Body of pancreas (tissue), 4 donors: ENCODE measurements around the gene MRPS18B. TPM values are rescaled to one million over a fixed set of nuclear protein-coding genes. Genes with fewer than 3 reads are reported as not detected.
A peak's percentile ranks its signal among the peaks of the same experiment; 100 is the strongest.
"Not testable (repeated sequence)": the region's sequence is repeated elsewhere in the genome, so short reads cannot be mapped to it uniquely, and the experiment has no call there.

Experiments
- ATAC-seq: fragments of 150-250 bp; one replicate; pipeline ENCODE4 v1.9.1; 2016
- DNase-seq, 4 donors: peaks; one replicate each; pipeline ENCODE4 v3.0.0-alpha.2; 2019
- H3K27ac ChIP-seq, 4 donors: fragments of 200-600 bp; sonication (generic); 1 replicate in 3 of 4; 2 replicates in 1 of 4; pipeline versions ENCODE4 v1.5.1 to v1.6.1; 2016 to 2019; ENCODE audit warnings: mild to moderate bottlenecking in 1 of 4, mixed read lengths in 1 of 4, moderate library complexity in 1 of 4
- H3K27me3 ChIP-seq, 2 donors: fragments of 200-600 bp; sonication (generic); one replicate each; pipeline ENCODE4 v1.6.0; 2016; ENCODE audit warnings: mild to moderate bottlenecking in 1 of 2
- H3K36me3 ChIP-seq, 2 donors: fragments of 200-600 bp; sonication (generic); replicated peaks in 1 of 2; 2 replicates each; pipeline ENCODE4 v1.5.1; 2016; ENCODE audit warnings: low read depth in 2 of 2; ENCODE audit not compliant: insufficient read depth in 1 of 2
- H3K4me1 ChIP-seq: fragments of 200-600 bp; sonication (generic); one replicate; pipeline ENCODE4 v1.6.0; 2016
- H3K4me3 ChIP-seq, 2 donors: fragments of 200-600 bp; sonication (generic); 1 replicate in 1 of 2; 2 replicates in 1 of 2; pipeline ENCODE4 v1.5.1; 2016 to 2019
- H3K9me3 ChIP-seq, 3 donors: fragments of 200-600 bp; sonication (generic); 1 replicate in 2 of 3; 2 replicates in 1 of 3; pipeline ENCODE4 v1.5.1; 2016
- POLR2A ChIP-seq, 3 donors: fragments of 450-650 bp; IDR thresholded peaks; one replicate each; pipeline ENCODE4 v1.6.1; 2016; ENCODE audit warnings: antibody characterized with exemption in 3 of 3, mild to moderate bottlenecking in 2 of 3
- WGBS, 2 donors: methylation state at CpG; one replicate each; pipeline ENCODE4 v1.1.5; 2017; 5-methylcytosine and 5-hydroxymethylcytosine counted together
- intact Hi-C: fragments of 100-400 bp; cut with DNase I; formaldehyde crosslinking; loops from one replicate; pipeline ENCODE4 v1.15.1; 2023
- total RNA-seq, 2 donors: library from RNA; depleted of rRNA; stranded (reverse); fragments of >200 nt; gene quantifications; one replicate each; pipeline ENCODE4 v1.1.0, GENCODE V29; 2016
- TF ChIP-seq, protein P1 (sequence below), 7 experiments: fragments of 450-650 bp in 4 of 7; fragments of 200-600 bp in 3 of 7; sonication (generic) in 3 of 7; IDR thresholded peaks; one replicate each; pipeline ENCODE4 v1.5.1; 2016 to 2019; ENCODE audit warnings: antibody characterized with exemption in 7 of 7

Gene MRPS18B
- total RNA-seq, 2 donors from 2014 or later = 26.4 to 35.5 TPM

DNA sequence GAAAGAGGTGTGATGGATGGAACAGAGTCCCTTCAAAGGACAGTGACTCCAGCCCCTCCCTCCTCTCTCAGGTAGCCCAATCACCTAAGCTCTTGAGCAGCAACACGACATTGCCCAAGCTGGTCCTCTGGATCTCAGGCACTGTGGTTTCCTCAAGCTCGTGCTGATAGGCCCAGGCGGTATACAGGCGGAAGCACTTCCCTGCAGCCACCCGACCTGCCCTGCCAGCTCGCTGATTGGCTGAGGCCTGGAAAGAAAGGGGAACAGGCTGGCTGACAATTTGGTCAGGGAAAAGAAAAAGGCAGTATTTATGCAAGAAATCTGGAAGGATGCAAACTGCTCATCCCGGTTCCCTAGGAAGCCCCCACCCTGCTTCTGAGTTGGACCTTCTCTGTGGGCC, 38.9 kb downstream of the MRPS18B start:
- 64 to 80% methylated on average over 6 to 7 of the region's 7 CpGs for WGBS, 2 donors
- H3K36me3 ChIP-seq = peaks cover 6 to 54% of the 10 kb centered on the region in 2 donors
- peak in 1 of 4 donors; percentile 21 for DNase-seq
- H3K9me3 ChIP-seq = no peaks in the 10 kb centered on the region
- intact Hi-C loops = no loop called here
- ATAC-seq = no peak
- H3K27me3 ChIP-seq = no peaks in the 10 kb centered on the region
- H3K27ac ChIP-seq = no peak overlapping the region
- no peaks in the 10 kb centered on the region for H3K4me1 ChIP-seq
- no peak overlapping the region for H3K4me3 ChIP-seq
- no peak for TF ChIP-seq POLR2A (IDR thresholded peaks at IDR 0.05)
- TF ChIP-seq, protein P1, sequence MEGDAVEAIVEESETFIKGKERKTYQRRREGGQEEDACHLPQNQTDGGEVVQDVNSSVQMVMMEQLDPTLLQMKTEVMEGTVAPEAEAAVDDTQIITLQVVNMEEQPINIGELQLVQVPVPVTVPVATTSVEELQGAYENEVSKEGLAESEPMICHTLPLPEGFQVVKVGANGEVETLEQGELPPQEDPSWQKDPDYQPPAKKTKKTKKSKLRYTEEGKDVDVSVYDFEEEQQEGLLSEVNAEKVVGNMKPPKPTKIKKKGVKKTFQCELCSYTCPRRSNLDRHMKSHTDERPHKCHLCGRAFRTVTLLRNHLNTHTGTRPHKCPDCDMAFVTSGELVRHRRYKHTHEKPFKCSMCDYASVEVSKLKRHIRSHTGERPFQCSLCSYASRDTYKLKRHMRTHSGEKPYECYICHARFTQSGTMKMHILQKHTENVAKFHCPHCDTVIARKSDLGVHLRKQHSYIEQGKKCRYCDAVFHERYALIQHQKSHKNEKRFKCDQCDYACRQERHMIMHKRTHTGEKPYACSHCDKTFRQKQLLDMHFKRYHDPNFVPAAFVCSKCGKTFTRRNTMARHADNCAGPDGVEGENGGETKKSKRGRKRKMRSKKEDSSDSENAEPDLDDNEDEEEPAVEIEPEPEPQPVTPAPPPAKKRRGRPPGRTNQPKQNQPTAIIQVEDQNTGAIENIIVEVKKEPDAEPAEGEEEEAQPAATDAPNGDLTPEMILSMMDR (IDR thresholded peaks at IDR 0.05) = no peak

DNA sequence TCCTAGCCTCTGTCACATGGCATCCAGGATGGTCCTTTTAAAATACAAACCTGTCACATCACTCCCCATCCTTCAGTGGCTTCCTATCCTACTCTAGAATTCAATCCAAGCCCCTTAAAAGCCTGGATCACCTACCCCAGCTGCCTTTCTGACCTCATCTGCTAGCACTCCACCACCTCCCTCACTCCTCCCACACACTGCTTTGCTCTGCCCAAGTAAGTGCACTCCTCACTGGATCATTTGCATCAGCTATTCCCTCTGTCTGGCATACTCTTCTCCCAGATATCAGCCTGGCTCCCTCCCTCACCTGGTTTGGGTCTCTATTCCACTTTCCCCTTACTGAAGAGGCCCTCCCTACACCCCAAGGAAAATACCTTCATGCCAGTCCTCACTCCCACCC, 39.8 kb downstream of the MRPS18B start:
- Histone ChIP-seq H3K36me3 (peaks cover 13 to 56% of the 10 kb centered on the region in 2 donors), H3K4me1 (no peaks in the 10 kb centered on the region), H3K27ac (no peak overlapping the region), H3K9me3 (no peaks in the 10 kb centered on the region), H3K27me3 (no peaks in the 10 kb centered on the region), H3K4me3 (no peak overlapping the region)
- ATAC-seq (no peak), DNase-seq (no peak)
- intact Hi-C loops = no loop called here
- TF ChIP-seq, protein P1 (IDR thresholded peaks at IDR 0.05) = no peak
- no peak for TF ChIP-seq POLR2A (IDR thresholded peaks at IDR 0.05)

DNA sequence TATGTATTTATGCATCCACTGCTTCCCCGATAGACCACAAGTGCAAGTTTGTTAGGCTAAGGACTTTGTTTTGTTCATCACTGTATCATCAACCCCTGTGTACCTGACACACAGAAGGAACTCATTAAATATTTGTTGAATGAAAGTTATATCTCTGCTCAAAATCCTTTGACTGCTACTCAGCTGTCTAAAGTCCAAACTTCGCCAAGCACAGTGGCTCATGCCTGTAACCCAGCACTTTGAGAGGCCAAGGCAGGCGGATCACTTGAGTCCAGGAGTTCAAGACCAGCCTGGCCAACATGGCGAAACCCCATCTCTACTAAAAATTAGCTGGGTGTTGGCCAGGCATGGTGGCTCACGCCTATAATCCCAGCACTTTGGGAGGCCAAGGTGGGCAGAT, 40.3 kb downstream of the MRPS18B start:
- DNase-seq, H3K4me1 ChIP-seq, H3K9me3 ChIP-seq, ATAC-seq, H3K27me3 ChIP-seq, H3K4me3 ChIP-seq, H3K27ac ChIP-seq, intact Hi-C loops: not testable (repeated sequence)
- peaks cover 18 to 56% of the 10 kb centered on the region in 2 donors for H3K36me3 ChIP-seq
- 90 to 92% methylated on average over 5 of the region's 5 CpGs for WGBS, 2 donors

DNA sequence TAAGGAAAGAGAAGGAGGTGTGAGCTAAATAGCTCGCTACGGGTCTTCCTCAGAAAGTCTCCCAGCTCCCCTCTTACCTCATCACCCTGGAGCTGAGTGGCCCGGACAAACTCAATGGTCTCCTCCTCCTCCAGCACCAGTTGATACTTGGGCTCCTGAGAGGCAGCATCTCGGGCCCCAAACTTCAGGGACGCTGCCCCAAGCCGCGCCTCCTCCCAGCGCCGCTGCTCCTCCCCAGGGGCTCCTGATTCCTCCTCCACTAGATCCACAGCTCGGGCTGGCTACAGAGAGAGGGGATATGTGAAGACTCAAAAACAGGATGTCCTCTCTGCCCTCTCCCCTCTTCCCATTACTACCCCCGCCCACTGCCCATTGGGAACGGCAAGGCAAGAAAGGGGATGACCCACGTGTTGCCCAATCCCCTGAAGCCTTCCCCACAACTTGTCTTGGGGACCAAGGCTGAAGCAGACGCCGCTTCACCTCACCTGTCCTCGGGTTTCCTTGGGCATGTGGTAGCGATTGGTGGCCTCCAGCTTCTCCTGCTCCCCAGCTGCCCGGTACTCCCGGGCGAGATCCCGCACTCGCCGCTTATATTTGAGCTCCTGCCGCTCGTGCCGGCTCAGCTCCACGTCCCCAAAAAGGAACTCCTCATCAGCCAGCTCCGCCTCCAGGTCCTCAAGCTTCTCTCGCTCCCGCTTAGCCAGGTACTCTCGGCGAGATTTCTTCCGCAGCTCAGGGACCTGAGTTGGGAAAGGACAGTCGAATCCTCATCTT, 47.5 kb downstream of the MRPS18B start:
- intact Hi-C loops = no loop called here
- WGBS, 2 donors = 89 to 92% methylated on average over 33 to 34 of the region's 34 CpGs
- ATAC-seq = no peak
- Histone ChIP-seq H3K36me3 (peaks cover 17 to 42% of the 10 kb centered on the region in 2 donors), H3K27ac (no peak overlapping the region), H3K4me3 (no peak overlapping the region), H3K27me3 (no peaks in the 10 kb centered on the region), H3K4me1 (no peaks in the 10 kb centered on the region), H3K9me3 (no peaks in the 10 kb centered on the region)
- no peak for DNase-seq
- no peak for TF ChIP-seq POLR2A (IDR thresholded peaks at IDR 0.05)
- TF ChIP-seq, protein P1 (IDR thresholded peaks at IDR 0.05) = no peak

DNA sequence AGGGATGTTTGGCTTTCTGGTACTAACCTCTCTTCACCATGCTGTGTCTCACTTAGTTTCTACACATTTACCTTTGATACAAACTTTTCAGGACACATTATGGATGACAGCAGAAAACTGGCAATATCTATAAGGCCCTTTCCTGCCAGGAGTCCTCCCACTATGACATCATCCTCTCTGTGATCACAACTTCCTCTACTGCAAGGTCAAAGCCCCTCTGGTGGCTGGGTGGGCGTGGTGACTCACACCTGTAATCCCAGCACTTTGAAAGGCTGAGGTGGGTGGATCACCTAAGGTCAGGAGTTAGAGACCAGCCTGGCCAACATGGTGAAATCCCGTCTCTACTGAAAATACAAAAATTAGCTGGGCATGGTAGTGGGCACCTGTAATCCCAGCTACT, 48.7 kb downstream of the MRPS18B start:
- DNase-seq = peak in 1 of 4 donors; percentile 27
- H3K4me1 ChIP-seq, H3K9me3 ChIP-seq, ATAC-seq, intact Hi-C loops, H3K27me3 ChIP-seq, H3K27ac ChIP-seq, H3K4me3 ChIP-seq: not testable (repeated sequence)
- WGBS, 2 donors = 63 to 66% methylated on average over 2 of the region's 2 CpGs
- H3K36me3 ChIP-seq = peaks cover 17 to 46% of the 10 kb centered on the region in 2 donors
